ENCODE measurements around the gene SPACA6.

DNA sequence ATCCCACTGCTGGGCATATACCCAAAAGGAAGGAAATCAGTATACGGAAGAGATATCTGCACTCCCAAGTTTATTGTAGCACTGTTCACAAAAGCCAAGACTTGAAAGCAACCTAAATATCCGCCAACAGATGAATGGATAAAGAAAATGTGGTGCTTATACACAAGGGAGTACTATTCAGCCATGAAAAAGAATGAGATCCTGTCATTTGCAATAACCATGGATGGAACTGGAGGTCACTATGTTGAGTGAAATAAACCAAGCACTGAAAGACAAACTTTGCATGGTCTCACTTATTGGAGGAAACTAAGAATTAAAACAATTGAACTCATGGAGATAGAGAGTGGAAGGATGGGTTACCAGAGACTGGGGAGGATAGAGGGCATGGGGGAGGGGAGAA lies 40.0 kb upstream of the SPACA6 start:
- TF ChIP-seq, protein P1, sequence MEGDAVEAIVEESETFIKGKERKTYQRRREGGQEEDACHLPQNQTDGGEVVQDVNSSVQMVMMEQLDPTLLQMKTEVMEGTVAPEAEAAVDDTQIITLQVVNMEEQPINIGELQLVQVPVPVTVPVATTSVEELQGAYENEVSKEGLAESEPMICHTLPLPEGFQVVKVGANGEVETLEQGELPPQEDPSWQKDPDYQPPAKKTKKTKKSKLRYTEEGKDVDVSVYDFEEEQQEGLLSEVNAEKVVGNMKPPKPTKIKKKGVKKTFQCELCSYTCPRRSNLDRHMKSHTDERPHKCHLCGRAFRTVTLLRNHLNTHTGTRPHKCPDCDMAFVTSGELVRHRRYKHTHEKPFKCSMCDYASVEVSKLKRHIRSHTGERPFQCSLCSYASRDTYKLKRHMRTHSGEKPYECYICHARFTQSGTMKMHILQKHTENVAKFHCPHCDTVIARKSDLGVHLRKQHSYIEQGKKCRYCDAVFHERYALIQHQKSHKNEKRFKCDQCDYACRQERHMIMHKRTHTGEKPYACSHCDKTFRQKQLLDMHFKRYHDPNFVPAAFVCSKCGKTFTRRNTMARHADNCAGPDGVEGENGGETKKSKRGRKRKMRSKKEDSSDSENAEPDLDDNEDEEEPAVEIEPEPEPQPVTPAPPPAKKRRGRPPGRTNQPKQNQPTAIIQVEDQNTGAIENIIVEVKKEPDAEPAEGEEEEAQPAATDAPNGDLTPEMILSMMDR (IDR thresholded peaks at IDR 0.05; ENCODE audit: insufficient read depth, low read depth, low read length) = no peak
- no peak for TF ChIP-seq EZH2 (IDR thresholded peaks at IDR 0.05; ENCODE audit: insufficient read depth, low read length)

Measured in astrocyte (in vitro differentiated cells and primary cell).